ELF-1 (cell line): ENCODE results near the gene NLGN1.

Source experiments
- DNase-seq: peaks from one replicate; pipeline ENCODE4 v3.0.0-alpha.2; 2016; ENCODE audit warnings: low read depth, low spot score

The NLGN1 gene

GRCh38 chr3:173902871-173903270 is 505.3 kb downstream of the NLGN1 start:
- no peak for DNase-seq

GRCh38 chr3:173905381-173905780 is 507.8 kb downstream of the NLGN1 start:
- DNase-seq, result no peak

- DNase-seq, result no peak
Measured at GRCh38 chr3:173911446-173911845, 513.9 kb downstream of the NLGN1 start.

GRCh38 chr3:173912126-173912525 is 514.6 kb downstream of the NLGN1 start:
- DNase-seq, result no peak

- no peak for DNase-seq
Measured at GRCh38 chr3:173913397-173913796, 515.9 kb downstream of the NLGN1 start.

GRCh38 chr3:173913974-173914421 is 516.5 kb downstream of the NLGN1 start:
- peak; percentile 27 for DNase-seq

- no peak for DNase-seq
Measured at GRCh38 chr3:173916799-173917198, 519.3 kb downstream of the NLGN1 start.

GRCh38 chr3:173920386-173920785 is 522.8 kb downstream of the NLGN1 start:
- DNase-seq, result no peak

- no peak for DNase-seq
Measured at GRCh38 chr3:173921732-173922131, 524.2 kb downstream of the NLGN1 start.

- no peak for DNase-seq
Measured at GRCh38 chr3:173923204-173923603, 525.7 kb downstream of the NLGN1 start.

GRCh38 chr3:173930251-173930650 is 532.7 kb downstream of the NLGN1 start:
- no peak for DNase-seq

- DNase-seq, result no peak
Measured at GRCh38 chr3:173932624-173933023, 535.1 kb downstream of the NLGN1 start.

GRCh38 chr3:173933113-173933512 is 535.6 kb downstream of the NLGN1 start:
- DNase-seq, result no peak

GRCh38 chr3:173936316-173936715 is 538.8 kb downstream of the NLGN1 start:
- DNase-seq, result no peak

- DNase-seq, result no peak
Measured at GRCh38 chr3:173938159-173938558, 540.6 kb downstream of the NLGN1 start.

GRCh38 chr3:173938616-173939015 is 541.1 kb downstream of the NLGN1 start:
- no peak for DNase-seq

GRCh38 chr3:173939331-173939730 is 541.8 kb downstream of the NLGN1 start:
- DNase-seq, result no peak

GRCh38 chr3:173943264-173943663 is 545.7 kb downstream of the NLGN1 start:
- no peak for DNase-seq

GRCh38 chr3:173945170-173945569 is 547.6 kb downstream of the NLGN1 start:
- DNase-seq, result no peak

- no peak for DNase-seq
Measured at GRCh38 chr3:173945806-173946205, 548.3 kb downstream of the NLGN1 start.

GRCh38 chr3:173954647-173955046 is 557.1 kb downstream of the NLGN1 start:
- no peak for DNase-seq

GRCh38 chr3:173957646-173958045 is 560.1 kb downstream of the NLGN1 start:
- DNase-seq, result no peak

- no peak for DNase-seq
Measured at GRCh38 chr3:173958805-173959204, 561.3 kb downstream of the NLGN1 start.

- no peak for DNase-seq
Measured at GRCh38 chr3:173970281-173970680, 572.7 kb downstream of the NLGN1 start.
